GM06990 (cell line): ENCODE measurements around the gene MEP1A.

Source experiments
- DNase-seq: peaks from one replicate; pipeline ENCODE4 v3.0.0-alpha.2; 2011; ENCODE audit not compliant: insufficient read length; ENCODE audit errors: extremely low read depth
- H3K27me3 ChIP-seq: replicated peaks from 2 replicates; pipeline ENCODE4 v1.6.0; 2011; ENCODE audit warnings: low read length; ENCODE audit not compliant: control insufficient read depth, insufficient read depth
- H3K36me3 ChIP-seq: 2 replicates; pipeline ENCODE4 v1.5.1; 2011; ENCODE audit warnings: low read length; ENCODE audit not compliant: control insufficient read depth, insufficient read depth
- H3K4me3 ChIP-seq: replicated peaks from 2 replicates; pipeline ENCODE4 v1.5.1; 2011; ENCODE audit warnings: low read depth, mild to moderate bottlenecking, control low read depth, low read length
- CTCF ChIP-seq: IDR thresholded peaks from 2 replicates; pipeline ENCODE4 v1.5.1; 2011; ENCODE audit warnings: low read length, control low read depth, mild to moderate bottlenecking, inconsistent platforms; ENCODE audit not compliant: insufficient read depth, poor library complexity, severe bottlenecking

Gene MEP1A

DNA sequence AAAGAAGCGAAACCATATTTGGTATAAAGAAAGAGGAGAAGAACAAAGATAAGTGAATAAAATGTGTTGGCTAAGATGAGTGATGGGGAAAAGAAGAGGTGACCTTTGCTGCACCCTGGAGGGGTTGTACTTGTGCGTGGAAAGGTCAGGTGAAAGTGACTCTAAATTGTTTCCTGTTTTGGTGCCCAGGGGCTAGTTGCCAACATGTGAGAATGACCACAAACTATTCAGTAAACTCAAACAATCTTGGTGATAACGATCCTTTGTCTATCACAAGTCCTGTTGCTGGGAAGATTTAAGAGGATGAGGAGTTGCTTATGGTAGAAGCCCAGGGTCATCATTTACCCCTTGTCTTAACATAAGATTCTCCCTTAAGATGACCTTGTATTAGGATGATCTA is 70.6 kb downstream of the MEP1A start:
- H3K36me3 ChIP-seq = no peaks in the 10 kb centered on the region
- no peaks in the 10 kb centered on the region for H3K27me3 ChIP-seq

GRCh38 chr6:46865221-46865620 is 72.0 kb downstream of the MEP1A start:
- no peak for TF ChIP-seq CTCF
- H3K36me3 ChIP-seq = no peaks in the 10 kb centered on the region
- no peak overlapping the region for H3K4me3 ChIP-seq
- H3K27me3 ChIP-seq = no peaks in the 10 kb centered on the region
- DNase-seq = no peak

More for the DNA sequence above, 70.6 kb downstream of the MEP1A start:
- DNase-seq = no peak
- H3K4me3 ChIP-seq = no peak overlapping the region
- no peak for TF ChIP-seq CTCF

DNA sequence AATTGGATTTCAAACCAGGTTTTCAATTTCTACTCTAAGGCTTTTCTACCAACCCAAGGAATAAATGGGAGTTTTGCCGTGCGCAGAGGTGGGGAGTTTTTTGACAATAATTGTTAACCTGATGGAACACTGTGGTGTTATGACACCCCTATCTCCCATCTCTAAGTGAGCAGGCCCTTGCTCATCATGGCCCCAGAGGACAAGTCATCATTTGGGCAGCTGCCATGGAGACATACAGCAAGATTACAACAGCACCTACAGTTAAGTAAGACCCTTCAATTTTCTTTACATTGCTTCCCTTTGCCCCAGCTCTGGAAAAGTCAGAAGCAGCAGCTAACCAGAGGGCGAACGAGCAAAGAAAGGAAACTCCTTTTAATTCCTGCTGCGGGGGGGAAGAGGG is 74.2 kb downstream of the MEP1A start:
- no peak overlapping the region for H3K4me3 ChIP-seq
- H3K27me3 ChIP-seq = no peaks in the 10 kb centered on the region
- H3K36me3 ChIP-seq = no peaks in the 10 kb centered on the region
- no peak for DNase-seq
- no peak for TF ChIP-seq CTCF

GRCh38 chr6:46876126-46876525 is 82.9 kb downstream of the MEP1A start:
- H3K36me3 ChIP-seq = no peaks in the 10 kb centered on the region
- TF ChIP-seq CTCF = no peak
- peaks cover 2% of the 10 kb centered on the region; the same call in 1 of the 2 replicates for H3K27me3 ChIP-seq
- no peak for DNase-seq
- no peak overlapping the region for H3K4me3 ChIP-seq

DNA sequence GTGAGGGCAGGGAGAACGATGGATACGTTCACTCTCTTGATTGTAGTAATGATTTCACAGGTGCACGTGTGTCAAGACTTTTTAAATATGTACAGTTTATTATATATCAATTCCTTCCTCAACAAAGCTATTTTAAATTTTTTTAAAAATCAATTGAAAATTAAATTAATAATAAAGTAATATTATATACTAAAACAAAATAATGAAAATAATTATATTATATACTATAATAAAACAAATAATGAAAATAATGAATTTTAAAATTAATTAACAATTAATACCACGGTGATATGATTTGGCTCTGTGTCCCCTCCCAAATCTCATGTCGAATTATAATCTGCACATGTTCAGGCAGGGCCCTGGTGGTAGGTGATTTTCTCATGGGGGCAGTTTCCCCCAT is 85.8 kb downstream of the MEP1A start:
- Histone ChIP-seq H3K4me3 (no peak overlapping the region), H3K36me3 (no peaks in the 10 kb centered on the region), H3K27me3 (peaks cover 2% of the 10 kb centered on the region; the same call in 1 of the 2 replicates)
- no peak for DNase-seq
- TF ChIP-seq CTCF = no peak

GRCh38 chr6:46882645-46883044 is 89.5 kb downstream of the MEP1A start:
- DNase-seq = no peak
- TF ChIP-seq CTCF = no peak
- no peaks in the 10 kb centered on the region for H3K36me3 ChIP-seq
- H3K27me3 ChIP-seq = peaks cover under 1% of the 10 kb centered on the region; the same call in 1 of the 2 replicates
- H3K4me3 ChIP-seq = no peak overlapping the region
